ENCODE results near the gene CAPZA1.

CAPZA1 gene

DNA sequence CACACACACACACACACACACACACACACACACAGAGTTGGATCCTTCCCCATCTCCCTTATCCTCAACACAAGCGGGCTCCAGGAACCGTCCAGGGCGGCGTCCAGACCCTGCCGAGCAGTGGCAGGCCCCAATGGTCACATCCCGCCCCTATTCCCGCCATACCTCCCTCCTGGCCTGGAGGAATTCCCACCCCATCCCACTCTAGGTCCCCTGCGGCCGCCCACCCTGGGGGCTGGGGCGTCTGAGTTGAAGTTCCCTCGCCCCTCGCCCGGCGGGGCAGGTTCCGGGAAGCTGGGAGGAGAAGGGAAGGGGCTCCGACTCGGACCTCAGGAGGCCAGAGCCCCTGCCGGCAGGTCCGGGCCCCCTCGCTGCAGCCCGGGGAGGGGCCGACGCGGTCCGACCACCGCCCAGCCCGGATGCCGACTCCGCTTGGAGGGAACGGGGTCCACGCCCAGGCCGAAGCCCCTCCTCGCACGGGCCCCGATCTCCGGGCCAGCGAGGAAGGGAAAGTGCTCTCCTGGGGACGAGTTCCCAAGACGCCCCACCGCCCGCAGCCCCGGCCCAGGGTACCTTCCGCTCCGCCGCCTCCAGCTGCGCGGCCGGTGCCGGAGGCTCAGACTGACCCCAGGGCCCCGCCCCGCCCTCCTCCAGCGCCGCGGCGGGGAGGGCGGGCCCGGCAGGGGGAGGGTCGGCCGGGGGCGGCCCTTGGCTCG is 87.0 kb downstream of the CAPZA1 start, which contains the start of gene RHOC:
Gene RHOC, minus strand, starts transcription at position 623 of the 716 bp plus-strand sequence. CDS start 3,328 bp downstream, outside the sequence.
- 1% methylated on average over 61 of the region's 61 CpGs for WGBS, 2 experiments

DNA sequence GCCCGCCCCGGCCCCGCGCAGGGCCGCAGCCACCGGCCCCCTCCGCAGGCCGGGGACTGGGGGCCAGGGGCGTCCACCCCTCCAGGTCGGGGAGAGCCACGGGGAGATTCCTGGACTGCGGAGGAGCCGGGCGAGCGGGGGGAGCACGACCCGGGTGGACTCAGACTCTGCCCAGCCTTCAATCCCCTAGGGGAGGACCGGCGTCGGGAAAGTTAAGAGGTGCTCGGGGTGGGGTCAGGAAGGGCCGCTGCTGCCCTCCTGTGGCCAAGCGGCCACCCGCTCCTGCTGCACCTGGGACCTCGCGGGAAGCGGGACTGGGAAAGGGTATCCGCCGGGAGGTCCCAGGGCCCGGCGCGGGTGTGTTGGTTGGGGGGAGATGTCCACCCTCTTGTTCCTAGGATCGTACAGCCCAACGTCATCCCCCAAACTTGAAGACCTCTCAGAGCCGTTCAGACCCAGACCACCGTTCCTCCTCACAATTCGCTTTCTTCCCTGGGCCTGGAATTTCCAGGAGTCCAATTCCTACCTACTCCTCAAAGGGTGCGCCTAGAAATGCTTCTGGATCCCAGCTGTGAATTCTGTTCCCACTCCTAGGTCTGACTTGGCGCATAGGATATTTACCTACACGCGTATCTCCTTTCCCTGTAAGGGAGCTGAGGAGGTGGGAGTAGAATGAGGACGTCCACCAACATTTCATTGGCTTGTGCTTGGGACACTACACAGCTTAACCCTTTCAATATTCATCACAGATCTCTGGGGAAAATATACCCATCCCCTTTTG is 87.8 kb downstream of the CAPZA1 start:
- 3 to 4% methylated on average over 39 to 42 of the region's 42 CpGs for WGBS, 2 experiments
- H3K4me1 ChIP-seq (ENCODE audit: control insufficient read depth, insufficient read depth, low read length): peaks cover 28% of the 10 kb centered on the region
- peak overlapping the region; percentile 66 for H3K4me3 ChIP-seq (ENCODE audit: insufficient read depth, low read depth, low read length)
- no peaks in the 10 kb centered on the region for H3K36me3 ChIP-seq (ENCODE audit: control insufficient read depth, insufficient read depth, low read length)
- H3K27ac ChIP-seq (ENCODE audit: insufficient read depth, low read depth, low read length, poor library complexity, severe bottlenecking): no peak overlapping the region
- no peaks in the 10 kb centered on the region for H3K9me3 ChIP-seq (ENCODE audit: control insufficient read depth, low read length)
- peaks cover 23% of the 10 kb centered on the region for H3K27me3 ChIP-seq (ENCODE audit: control insufficient read depth, insufficient read depth, low read length, poor library complexity, severe bottlenecking)

More for the DNA sequence above, 87.0 kb downstream of the CAPZA1 start, which contains the start of gene RHOC:
- peaks cover 28% of the 10 kb centered on the region for H3K4me1 ChIP-seq (ENCODE audit: control insufficient read depth, insufficient read depth, low read length)
- H3K27ac ChIP-seq (ENCODE audit: insufficient read depth, low read depth, low read length, poor library complexity, severe bottlenecking): no peak within 1 kb of the TSS
- H3K4me3 ChIP-seq (ENCODE audit: insufficient read depth, low read depth, low read length): peak within 1 kb of the TSS; percentile 66
- no peaks in the 10 kb centered on the region for H3K9me3 ChIP-seq (ENCODE audit: control insufficient read depth, low read length)
- H3K36me3 ChIP-seq (ENCODE audit: control insufficient read depth, insufficient read depth, low read length): no peaks in the 10 kb centered on the region
- H3K27me3 ChIP-seq (ENCODE audit: control insufficient read depth, insufficient read depth, low read length, poor library complexity, severe bottlenecking): peaks cover 23% of the 10 kb centered on the region

DNA sequence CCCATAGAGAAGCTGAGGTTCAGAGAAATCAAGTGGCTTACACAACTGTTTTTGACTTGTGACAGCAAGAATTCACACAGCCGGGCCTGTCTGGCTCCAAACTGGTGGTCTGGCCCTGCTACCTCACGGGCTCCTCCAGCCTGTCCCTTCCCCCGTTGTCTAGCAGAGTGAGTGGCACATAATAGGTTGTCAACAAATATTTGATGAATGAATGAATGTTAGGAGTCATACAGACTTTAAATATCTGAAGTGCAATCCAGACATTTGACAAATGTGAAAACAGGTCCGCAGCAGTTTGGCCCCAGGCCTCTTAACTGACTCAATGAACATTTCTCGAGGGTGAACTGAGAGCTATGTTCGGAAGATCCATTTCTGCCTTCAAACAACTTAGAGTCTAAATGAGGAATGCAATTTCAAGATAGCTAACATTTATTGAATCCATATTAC is 88.4 kb downstream of the CAPZA1 start:
- 87 to 89% methylated on average over 6 of the region's 6 CpGs for WGBS, 2 experiments
- no peak overlapping the region for H3K27ac ChIP-seq (ENCODE audit: insufficient read depth, low read depth, low read length, poor library complexity, severe bottlenecking)
- H3K4me1 ChIP-seq (ENCODE audit: control insufficient read depth, insufficient read depth, low read length): peaks cover 24% of the 10 kb centered on the region
- H3K36me3 ChIP-seq (ENCODE audit: control insufficient read depth, insufficient read depth, low read length): no peaks in the 10 kb centered on the region
- no peak overlapping the region for H3K4me3 ChIP-seq (ENCODE audit: insufficient read depth, low read depth, low read length)
- no peaks in the 10 kb centered on the region for H3K9me3 ChIP-seq (ENCODE audit: control insufficient read depth, low read length)
- peaks cover 23% of the 10 kb centered on the region for H3K27me3 ChIP-seq (ENCODE audit: control insufficient read depth, insufficient read depth, low read length, poor library complexity, severe bottlenecking)

DNA sequence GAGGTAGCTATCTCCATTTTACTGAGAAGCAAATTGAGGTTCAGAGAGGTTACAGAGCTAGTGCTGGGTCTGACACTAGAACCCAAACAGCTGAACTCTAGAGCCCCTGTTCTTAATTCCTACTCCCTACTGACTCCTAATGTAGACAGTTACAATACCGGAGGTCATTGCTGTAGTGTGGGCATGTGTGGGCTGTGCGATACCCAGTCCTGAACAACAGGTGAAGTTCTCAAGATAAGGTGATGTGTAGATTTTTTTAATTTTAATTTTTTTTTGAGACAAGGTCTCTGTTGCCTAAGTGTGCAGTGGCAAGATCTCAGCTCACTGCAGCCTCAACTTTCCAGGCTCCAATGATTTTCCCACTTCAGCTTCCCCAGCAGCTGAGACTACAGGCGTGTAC is 88.9 kb downstream of the CAPZA1 start:
- Histone ChIP-seq H3K27me3 (ENCODE audit: control insufficient read depth, insufficient read depth, low read length, poor library complexity, severe bottlenecking) (peaks cover 28% of the 10 kb centered on the region), H3K4me1 (ENCODE audit: control insufficient read depth, insufficient read depth, low read length) (peaks cover 24% of the 10 kb centered on the region), H3K36me3 (ENCODE audit: control insufficient read depth, insufficient read depth, low read length) (no peaks in the 10 kb centered on the region), H3K27ac (ENCODE audit: insufficient read depth, low read depth, low read length, poor library complexity, severe bottlenecking) (no peak overlapping the region), H3K4me3 (ENCODE audit: insufficient read depth, low read depth, low read length) (no peak overlapping the region), H3K9me3 (ENCODE audit: control insufficient read depth, low read length) (no peaks in the 10 kb centered on the region)
- whole genome bisulfite sequencing, 2 experiments: 89 to 92% methylated on average over 2 to 3 of the region's 3 CpGs

DNA sequence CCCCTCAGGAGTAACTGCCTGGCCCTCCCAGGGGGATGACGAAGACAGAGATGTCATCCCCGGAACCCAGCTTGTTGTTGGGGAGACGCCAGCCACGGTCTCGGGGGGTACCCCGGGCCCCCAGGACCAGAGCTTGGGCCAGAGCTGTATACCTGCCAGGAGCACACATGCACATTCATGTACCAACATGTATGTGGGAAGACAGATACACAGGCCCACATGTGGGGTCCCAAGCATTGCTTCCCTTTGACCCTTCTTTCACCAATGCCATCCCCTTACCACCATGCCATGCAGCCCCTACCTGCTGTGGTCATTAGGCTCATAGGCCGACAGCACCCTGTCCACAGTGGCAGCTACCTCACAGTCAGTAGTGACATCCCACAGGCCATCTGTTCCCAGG is 90.5 kb downstream of the CAPZA1 start:
- H3K36me3 ChIP-seq (ENCODE audit: control insufficient read depth, insufficient read depth, low read length): no peaks in the 10 kb centered on the region
- peaks cover 44% of the 10 kb centered on the region for H3K27me3 ChIP-seq (ENCODE audit: control insufficient read depth, insufficient read depth, low read length, poor library complexity, severe bottlenecking)
- 94 to 96% methylated on average over 7 of the region's 7 CpGs for WGBS, 2 experiments
- no peak overlapping the region for H3K27ac ChIP-seq (ENCODE audit: insufficient read depth, low read depth, low read length, poor library complexity, severe bottlenecking)
- H3K4me3 ChIP-seq (ENCODE audit: insufficient read depth, low read depth, low read length): no peak overlapping the region
- H3K4me1 ChIP-seq (ENCODE audit: control insufficient read depth, insufficient read depth, low read length): peaks cover 18% of the 10 kb centered on the region
- H3K9me3 ChIP-seq (ENCODE audit: control insufficient read depth, low read length): no peaks in the 10 kb centered on the region

DNA sequence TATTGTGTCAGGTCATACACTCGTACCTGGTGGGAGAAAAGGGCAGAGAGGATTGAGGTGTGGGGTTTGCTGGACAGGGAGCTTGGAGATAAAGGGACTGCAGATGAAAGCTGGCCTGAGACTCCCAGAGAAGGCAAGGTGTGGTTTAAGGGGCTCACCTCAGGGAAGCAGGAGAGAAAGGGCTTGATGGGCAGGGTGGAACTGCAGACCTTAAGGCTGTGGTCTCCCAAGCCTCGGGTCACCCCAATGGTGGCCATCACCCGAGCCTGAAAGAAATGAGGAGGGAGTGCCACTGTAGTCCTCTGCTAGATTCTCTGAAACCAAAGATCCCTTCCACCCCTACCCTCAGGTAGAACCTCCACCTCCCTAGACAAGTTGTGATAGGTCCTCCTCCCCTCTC is 91.0 kb downstream of the CAPZA1 start:
- no peaks in the 10 kb centered on the region for H3K36me3 ChIP-seq (ENCODE audit: control insufficient read depth, insufficient read depth, low read length)
- 92 to 98% methylated on average over 3 of the region's 3 CpGs for WGBS, 2 experiments
- H3K27ac ChIP-seq (ENCODE audit: insufficient read depth, low read depth, low read length, poor library complexity, severe bottlenecking): no peak overlapping the region
- H3K4me1 ChIP-seq (ENCODE audit: control insufficient read depth, insufficient read depth, low read length): peaks cover 14% of the 10 kb centered on the region
- no peaks in the 10 kb centered on the region for H3K9me3 ChIP-seq (ENCODE audit: control insufficient read depth, low read length)
- peaks cover 47% of the 10 kb centered on the region for H3K27me3 ChIP-seq (ENCODE audit: control insufficient read depth, insufficient read depth, low read length, poor library complexity, severe bottlenecking)
- no peak overlapping the region for H3K4me3 ChIP-seq (ENCODE audit: insufficient read depth, low read depth, low read length)

DNA sequence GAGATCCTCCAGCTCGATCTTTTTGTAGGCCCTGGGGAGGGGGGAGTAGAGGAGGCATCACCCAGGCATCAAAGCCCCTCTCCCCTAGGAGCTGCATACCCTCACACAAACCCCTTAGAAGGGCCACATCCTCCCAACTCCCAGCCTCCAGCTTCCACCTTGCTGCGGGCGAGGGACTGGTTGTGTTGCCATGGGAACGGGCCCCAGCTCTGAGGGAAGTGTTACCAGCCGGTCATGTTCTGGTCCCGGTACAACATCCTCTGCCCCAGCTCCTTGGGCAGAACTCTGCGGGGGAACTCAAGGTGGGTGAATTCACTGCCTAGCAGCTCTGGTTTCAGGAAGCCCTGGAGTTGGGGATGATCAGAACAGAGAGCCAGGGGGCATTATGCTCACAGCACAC is 91.4 kb downstream of the CAPZA1 start:
- Histone ChIP-seq H3K4me3 (ENCODE audit: insufficient read depth, low read depth, low read length) (no peak overlapping the region), H3K9me3 (ENCODE audit: control insufficient read depth, low read length) (no peaks in the 10 kb centered on the region), H3K27me3 (ENCODE audit: control insufficient read depth, insufficient read depth, low read length, poor library complexity, severe bottlenecking) (peaks cover 47% of the 10 kb centered on the region), H3K27ac (ENCODE audit: insufficient read depth, low read depth, low read length, poor library complexity, severe bottlenecking) (no peak overlapping the region), H3K4me1 (ENCODE audit: control insufficient read depth, insufficient read depth, low read length) (peaks cover 14% of the 10 kb centered on the region), H3K36me3 (ENCODE audit: control insufficient read depth, insufficient read depth, low read length) (no peaks in the 10 kb centered on the region)
- 72 to 82% methylated on average over 6 to 7 of the region's 7 CpGs for WGBS, 2 experiments

DNA sequence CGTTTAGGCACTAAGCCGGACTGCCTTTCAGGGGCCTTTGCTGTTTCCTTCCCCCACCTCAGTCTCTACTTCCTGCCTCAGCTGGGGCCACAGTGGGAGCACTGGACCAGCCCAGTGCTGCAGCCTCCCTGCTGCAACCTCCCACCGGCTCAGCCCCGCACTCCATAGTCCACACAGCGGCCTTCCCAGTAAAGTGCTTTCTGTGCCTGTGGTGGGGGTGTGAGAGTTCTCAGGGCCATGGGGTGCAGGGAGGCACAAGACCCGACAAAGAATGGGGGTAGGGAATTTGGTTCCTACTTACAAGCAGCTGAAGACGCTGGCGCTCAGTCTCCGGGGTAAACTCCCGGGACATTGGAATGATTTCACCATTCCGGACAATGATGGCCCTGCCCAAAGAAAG is 92.0 kb downstream of the CAPZA1 start:
- Histone ChIP-seq H3K27me3 (ENCODE audit: control insufficient read depth, insufficient read depth, low read length, poor library complexity, severe bottlenecking) (peaks cover 43% of the 10 kb centered on the region), H3K36me3 (ENCODE audit: control insufficient read depth, insufficient read depth, low read length) (no peaks in the 10 kb centered on the region), H3K27ac (ENCODE audit: insufficient read depth, low read depth, low read length, poor library complexity, severe bottlenecking) (no peak overlapping the region), H3K4me1 (ENCODE audit: control insufficient read depth, insufficient read depth, low read length) (peaks cover 16% of the 10 kb centered on the region), H3K9me3 (ENCODE audit: control insufficient read depth, low read length) (no peaks in the 10 kb centered on the region), H3K4me3 (ENCODE audit: insufficient read depth, low read depth, low read length) (no peak overlapping the region)
- WGBS, 2 experiments: 76 to 80% methylated on average over 11 of the region's 11 CpGs

DNA sequence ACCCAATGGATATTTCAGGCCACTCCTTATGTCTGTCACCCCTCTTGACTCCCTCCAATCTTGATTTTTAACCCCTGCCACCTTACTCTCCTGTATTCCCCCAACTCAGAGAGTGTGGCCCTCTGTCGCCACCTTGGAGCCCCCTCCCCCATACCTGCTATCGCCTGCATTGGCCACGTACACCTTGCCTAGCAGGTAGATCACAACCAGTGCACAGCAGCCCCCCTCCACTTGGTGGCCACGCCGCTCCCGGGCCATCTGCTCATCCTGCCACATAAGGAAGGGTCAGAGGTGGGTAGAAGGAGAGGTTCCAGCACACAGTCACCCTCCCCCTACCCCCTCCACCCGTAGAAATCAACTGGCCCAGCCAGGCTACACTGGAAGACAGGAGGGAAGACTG is 92.6 kb downstream of the CAPZA1 start:
- H3K27me3 ChIP-seq (ENCODE audit: control insufficient read depth, insufficient read depth, low read length, poor library complexity, severe bottlenecking): peaks cover 42% of the 10 kb centered on the region
- 88 to 93% methylated on average over 7 of the region's 7 CpGs for WGBS, 2 experiments

DNA sequence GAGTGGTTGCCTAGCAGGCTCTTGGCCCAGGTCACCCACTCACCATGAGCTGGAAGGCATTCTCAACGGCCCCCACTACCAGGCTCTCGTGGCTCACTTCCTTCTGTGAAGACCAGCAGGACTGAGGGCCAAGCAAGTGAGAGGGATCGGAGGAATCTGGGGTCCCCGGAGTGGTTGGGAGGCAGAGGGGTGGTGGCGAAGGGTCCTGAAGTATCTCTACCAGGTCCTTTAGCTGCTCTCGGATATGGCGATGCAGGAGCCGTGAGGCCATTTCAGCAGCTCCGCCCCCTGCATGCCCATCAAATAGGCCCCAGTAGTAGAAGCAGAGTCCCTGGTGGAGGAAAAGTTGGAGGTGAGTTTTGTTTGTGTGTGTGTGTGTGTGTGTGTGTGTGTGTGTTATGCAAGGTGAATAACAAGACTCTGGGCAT is 93.1 kb downstream of the CAPZA1 start:
- Histone ChIP-seq H3K27ac (ENCODE audit: insufficient read depth, low read depth, low read length, poor library complexity, severe bottlenecking) (no peak overlapping the region), H3K4me3 (ENCODE audit: insufficient read depth, low read depth, low read length) (no peak overlapping the region), H3K4me1 (ENCODE audit: control insufficient read depth, insufficient read depth, low read length) (peaks cover 16% of the 10 kb centered on the region), H3K9me3 (ENCODE audit: control insufficient read depth, low read length) (no peaks in the 10 kb centered on the region), H3K27me3 (ENCODE audit: control insufficient read depth, insufficient read depth, low read length, poor library complexity, severe bottlenecking) (peaks cover 39% of the 10 kb centered on the region), H3K36me3 (ENCODE audit: control insufficient read depth, insufficient read depth, low read length) (no peaks in the 10 kb centered on the region)
- 77 to 79% methylated on average over 9 of the region's 9 CpGs for WGBS, 2 experiments

More for the DNA sequence above, 92.6 kb downstream of the CAPZA1 start:
- no peak overlapping the region for H3K4me3 ChIP-seq (ENCODE audit: insufficient read depth, low read depth, low read length)
- no peaks in the 10 kb centered on the region for H3K9me3 ChIP-seq (ENCODE audit: control insufficient read depth, low read length)
- H3K4me1 ChIP-seq (ENCODE audit: control insufficient read depth, insufficient read depth, low read length): peaks cover 16% of the 10 kb centered on the region
- no peaks in the 10 kb centered on the region for H3K36me3 ChIP-seq (ENCODE audit: control insufficient read depth, insufficient read depth, low read length)
- H3K27ac ChIP-seq (ENCODE audit: insufficient read depth, low read depth, low read length, poor library complexity, severe bottlenecking): no peak overlapping the region
